HG03460 (cell line): Measurements from ENCODE around the gene TTC23.

Source experiments
- ATAC-seq: cut with Tn5 transposase; IDR thresholded peaks from one replicate; pipeline ENCODE4 v1.9.1; 2021; ENCODE audit not compliant: unreplicated experiment

TTC23 gene

GRCh38 chr15:99165956-99166689 lies 83.3 kb downstream of the TTC23 start:
- no peak for ATAC-seq

GRCh38 chr15:99165020-99165790 lies 84.2 kb downstream of the TTC23 start:
- ATAC-seq: no peak

- no peak for ATAC-seq
These were observed 85.3 kb downstream of the TTC23 start for GRCh38 chr15:99164119-99164518.

GRCh38 chr15:99163271-99164062 lies 85.9 kb downstream of the TTC23 start:
- ATAC-seq: no peak

- ATAC-seq: no peak
These were observed 90.6 kb downstream of the TTC23 start for GRCh38 chr15:99158626-99159412.

- no peak for ATAC-seq
These were observed 91.9 kb downstream of the TTC23 start for GRCh38 chr15:99157456-99157855.

- ATAC-seq: no peak
These were observed 93.4 kb downstream of the TTC23 start for GRCh38 chr15:99155961-99156443.

GRCh38 chr15:99154271-99154670 lies 95.1 kb downstream of the TTC23 start:
- no peak for ATAC-seq

GRCh38 chr15:99153026-99153535 lies 96.3 kb downstream of the TTC23 start:
- no peak for ATAC-seq

GRCh38 chr15:99151156-99151555 lies 98.2 kb downstream of the TTC23 start:
- no peak for ATAC-seq

GRCh38 chr15:99149366-99149765 lies 100.0 kb downstream of the TTC23 start:
- no peak for ATAC-seq

GRCh38 chr15:99148851-99149276 lies 100.5 kb downstream of the TTC23 start:
- no peak for ATAC-seq

- no peak for ATAC-seq
These were observed 102.7 kb downstream of the TTC23 start for GRCh38 chr15:99146661-99147060.

GRCh38 chr15:99145778-99146177 lies 103.6 kb downstream of the TTC23 start:
- ATAC-seq: no peak

GRCh38 chr15:99145005-99145404 lies 104.4 kb downstream of the TTC23 start:
- no peak for ATAC-seq

GRCh38 chr15:99143655-99144610 lies 105.4 kb downstream of the TTC23 start:
- ATAC-seq: no peak

GRCh38 chr15:99143242-99143641 lies 106.1 kb downstream of the TTC23 start:
- no peak for ATAC-seq

GRCh38 chr15:99142562-99142961 lies 106.8 kb downstream of the TTC23 start:
- ATAC-seq: no peak

GRCh38 chr15:99141943-99142342 lies 107.4 kb downstream of the TTC23 start:
- no peak for ATAC-seq
